CD4-positive, alpha-beta T cell treated with Interferon gamma for 1 hour (primary cell): ENCODE measurements around the gene WBP1L.
"Not testable (repeated sequence)": the region's sequence is repeated elsewhere in the genome, so short reads cannot be mapped to it uniquely, and the experiment has no call there.

Experiments used
- DNase-seq: peaks from one replicate; pipeline ENCODE4 v3.0.0-alpha.2; 2020

WBP1L gene

DNA sequence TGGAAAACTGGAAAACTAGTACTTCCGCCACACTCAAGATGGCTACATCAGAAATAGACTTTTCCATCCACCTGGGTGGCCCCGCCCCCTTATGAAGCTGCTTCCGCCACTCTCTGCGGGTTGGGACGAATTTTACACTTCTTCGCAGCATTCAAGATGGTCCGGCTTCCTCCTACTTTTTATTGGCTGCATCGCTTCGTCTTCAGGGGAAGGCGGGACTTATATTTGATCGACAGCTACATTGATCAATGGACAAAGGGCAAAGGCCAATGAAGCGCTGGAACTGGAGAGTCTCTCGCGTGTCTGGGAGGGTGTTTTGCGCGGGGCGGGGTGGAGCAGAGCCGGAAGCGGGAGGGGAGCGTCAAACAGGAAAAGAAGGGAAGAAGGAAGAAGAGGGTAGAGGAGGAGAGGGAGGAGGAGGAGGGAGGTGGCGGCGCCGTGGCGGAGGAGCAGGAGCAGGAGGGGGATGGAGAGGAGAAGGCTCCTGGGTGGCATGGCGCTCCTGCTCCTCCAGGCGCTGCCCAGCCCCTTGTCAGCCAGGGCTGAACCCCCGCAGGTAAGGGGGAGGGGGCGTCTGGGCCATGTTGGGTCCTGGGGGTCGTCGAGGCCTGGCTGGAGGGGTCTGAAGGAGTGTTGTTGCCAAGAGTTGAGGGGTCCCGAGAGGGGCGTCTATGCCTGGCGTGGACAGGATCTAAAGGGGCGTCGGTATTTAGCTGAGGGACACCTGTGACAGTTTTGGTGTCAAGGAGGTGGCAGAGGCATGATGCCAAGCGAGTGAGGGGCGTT is at the start of gene WBP1L:
Gene WBP1L (plus strand): TSS at position 361 of the 786 bp plus-strand sequence. CDS start 106 bp downstream, at position 467.
- peak; percentile 96 for DNase-seq

- not testable (repeated sequence) for DNase-seq
These were observed 48.3 kb upstream of the WBP1L start for GRCh38 chr10:102695401-102695800.

GRCh38 chr10:102696736-102697135 is 47.0 kb upstream of the WBP1L start:
- DNase-seq = no peak

DNA sequence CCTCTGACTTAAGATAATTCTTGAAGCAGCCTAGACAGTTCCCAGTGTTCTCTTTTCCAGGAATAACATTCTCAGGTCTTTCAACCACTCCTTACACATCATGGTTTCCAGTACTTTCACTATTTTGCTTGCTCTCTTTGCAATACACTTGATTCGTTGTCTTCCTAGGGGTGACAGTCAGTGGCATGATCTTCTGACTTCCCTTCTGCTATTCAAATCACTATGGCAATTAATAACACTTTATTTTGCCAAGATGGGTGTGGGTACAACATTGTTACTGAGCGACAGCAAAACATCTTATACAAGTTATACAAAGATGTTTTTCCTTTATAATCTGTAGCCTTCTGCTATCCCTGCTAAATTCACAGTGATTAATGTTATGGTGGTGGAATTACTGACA is 44.9 kb upstream of the WBP1L start:
- DNase-seq = no peak

DNA sequence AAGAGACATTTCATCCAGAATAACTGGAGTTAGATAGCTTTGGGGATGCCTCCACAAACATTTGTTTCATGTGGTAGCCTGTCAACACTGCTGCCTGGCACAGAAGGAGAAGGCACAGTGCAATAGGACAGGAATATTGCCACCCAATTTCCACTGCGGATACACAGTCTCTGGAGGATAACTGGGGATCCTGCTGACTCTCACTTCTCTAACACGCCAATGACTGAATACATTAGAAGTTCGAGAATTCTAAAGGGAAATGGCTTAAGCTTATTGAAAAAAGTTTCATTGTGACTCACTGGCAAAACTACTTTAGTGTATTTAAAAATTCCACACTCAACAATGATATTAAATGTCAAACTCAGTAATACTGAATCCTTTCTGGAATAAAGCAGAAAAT is 42.5 kb upstream of the WBP1L start:
- no peak for DNase-seq

- no peak for DNase-seq
These were observed 42.0 kb upstream of the WBP1L start for GRCh38 chr10:102701796-102702195.

DNA sequence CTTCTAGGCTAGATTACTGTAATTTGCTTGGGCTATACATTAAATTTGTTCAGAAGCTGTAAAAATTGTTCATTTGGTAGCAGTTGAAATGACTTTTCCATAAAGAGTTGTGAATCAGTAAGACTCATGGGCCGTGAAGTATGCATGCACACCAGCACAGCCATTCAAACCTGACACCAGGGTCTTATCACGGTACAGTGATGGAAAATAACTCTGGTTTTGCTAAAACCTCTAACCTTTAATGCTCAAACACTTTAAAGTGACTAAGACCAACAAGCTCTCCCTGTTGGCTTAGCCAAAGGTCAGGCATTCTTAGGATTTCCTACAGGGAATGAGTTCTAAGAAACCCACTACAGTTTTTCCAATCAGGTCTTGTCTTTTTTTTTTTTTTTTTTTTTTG is 41.0 kb upstream of the WBP1L start:
- DNase-seq = no peak

GRCh38 chr10:102704915-102705314 is 38.8 kb upstream of the WBP1L start:
- no peak for DNase-seq

DNA sequence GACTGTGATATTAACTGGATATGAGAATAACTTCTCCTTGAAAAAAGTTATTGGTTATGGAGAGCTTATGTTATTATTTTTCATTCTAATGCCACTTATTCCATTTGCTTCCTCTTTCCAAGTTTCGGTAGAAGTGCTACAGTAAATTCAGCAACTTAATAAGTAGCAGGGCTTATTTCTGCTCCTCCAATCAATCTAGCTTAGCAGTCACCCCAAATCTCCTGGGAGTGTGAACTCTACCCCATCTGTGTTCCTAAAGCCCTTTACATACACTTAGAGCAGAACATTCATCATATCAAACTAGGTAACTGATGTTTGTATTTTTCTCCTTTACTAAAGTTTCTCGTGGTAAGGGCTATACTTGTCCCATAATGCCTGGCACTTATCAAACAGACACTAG is 38.2 kb upstream of the WBP1L start:
- DNase-seq = no peak

- no peak for DNase-seq
These were observed 33.1 kb upstream of the WBP1L start for GRCh38 chr10:102710609-102711008.

- DNase-seq = no peak
These were observed 31.7 kb upstream of the WBP1L start for GRCh38 chr10:102712089-102712488.

DNA sequence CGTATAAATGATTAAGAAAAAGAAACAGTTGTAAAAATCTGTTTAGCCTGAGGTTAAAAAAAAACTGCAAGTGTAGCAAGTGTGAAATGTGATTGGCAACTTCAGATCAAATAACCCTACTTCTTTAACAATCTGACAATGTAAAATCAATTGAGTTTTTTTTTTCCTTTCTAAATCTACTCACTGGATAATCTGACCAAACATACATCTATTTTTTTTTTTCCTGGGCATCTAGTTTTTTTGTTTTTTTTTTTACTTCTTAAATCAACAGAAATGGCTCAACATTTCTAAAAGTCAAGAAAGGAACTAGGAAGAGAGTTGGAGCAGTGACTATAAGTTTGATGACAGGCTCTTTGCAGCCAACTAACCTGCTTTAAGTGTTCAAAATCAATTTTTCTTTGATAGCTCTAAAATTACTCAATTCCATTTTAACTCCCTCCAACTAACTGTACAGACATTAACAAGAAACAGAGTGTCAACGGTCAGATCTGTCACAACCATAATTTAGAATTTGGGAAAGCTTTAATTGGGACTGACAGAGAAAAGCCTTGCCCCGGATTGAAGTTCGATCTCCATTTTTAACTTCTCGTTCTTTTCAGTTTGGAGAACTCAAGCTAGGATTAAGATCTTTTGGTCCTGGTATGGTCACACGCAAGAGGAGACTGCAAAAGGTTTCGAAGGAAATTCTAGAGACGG is 30.8 kb upstream of the WBP1L start:
- DNase-seq = no peak

- DNase-seq = peak; percentile 72
These were observed 30.3 kb upstream of the WBP1L start for GRCh38 chr10:102713539-102713813.

DNA sequence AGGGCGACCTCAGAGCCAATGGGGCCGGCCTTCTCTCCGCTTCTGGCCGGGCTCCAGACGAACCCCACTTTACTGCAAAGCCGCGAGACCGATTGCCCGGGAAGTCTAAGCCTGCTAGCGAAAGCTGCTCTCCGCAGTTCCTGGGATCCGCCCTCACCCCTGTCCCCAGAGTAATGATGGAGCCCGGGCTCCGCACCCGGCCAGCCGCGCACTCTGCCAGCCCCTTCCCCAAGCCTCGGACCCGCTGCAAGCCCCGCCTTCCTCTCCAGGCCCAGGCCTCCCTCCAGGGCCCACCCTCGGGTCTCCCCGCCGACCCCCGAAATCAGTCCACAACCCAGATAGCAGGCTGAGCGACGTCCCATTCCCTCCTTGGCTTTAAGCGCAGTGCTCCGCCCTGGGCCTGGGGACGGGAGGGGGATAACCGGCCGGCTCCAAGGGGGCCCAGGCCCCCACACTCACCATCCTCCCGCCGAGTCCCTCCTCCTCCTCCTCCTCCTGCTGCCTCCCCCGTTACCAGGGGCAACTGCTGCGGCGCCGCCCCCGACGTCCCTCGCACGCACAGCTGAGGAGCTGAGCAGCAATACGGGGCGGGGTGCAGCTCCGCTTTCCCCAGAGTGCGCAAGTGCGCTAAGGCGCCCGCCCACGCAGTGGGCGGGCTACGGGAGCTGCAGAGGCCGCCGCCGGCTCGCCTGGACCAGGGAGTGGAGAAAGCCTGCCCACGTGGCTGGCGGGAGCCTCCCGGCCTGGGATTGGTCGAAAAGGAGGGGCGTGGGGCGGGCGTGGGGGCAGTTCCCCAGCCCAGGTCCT is 29.7 kb upstream of the WBP1L start, which contains the start of gene ARL3:
Gene ARL3 (minus strand): TSS at position 584 of the 807 bp plus-strand sequence. CDS start 122 bp downstream, at position 462.
- peak; percentile 96 for DNase-seq

- DNase-seq = peak; percentile 30
These were observed 28.9 kb upstream of the WBP1L start, which contains the start of gene SFXN2 for GRCh38 chr10:102714621-102715455. TSS of gene SFXN2 (plus strand) at chr10:102714636. CDS start at chr10:102726637, 12,001 bp downstream.

DNA sequence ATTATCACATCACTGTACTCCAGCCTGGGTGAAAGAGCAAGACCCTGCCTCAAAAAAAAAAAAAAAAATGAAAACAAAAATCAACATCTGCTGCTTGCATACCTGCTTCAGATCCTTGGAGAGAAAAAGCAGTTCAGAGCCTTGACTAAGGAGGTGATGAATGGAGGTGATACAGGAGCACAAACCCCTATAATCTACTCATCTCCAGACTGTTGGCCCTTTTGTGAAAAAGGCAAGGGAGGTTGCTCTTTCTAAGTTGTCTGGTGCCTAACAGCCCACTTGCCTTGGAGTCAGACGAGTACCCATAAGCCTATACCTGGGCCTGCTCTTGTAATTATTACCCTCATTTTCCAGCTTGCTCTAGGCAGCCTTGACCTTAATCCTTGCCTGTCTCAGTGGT is 27.9 kb upstream of the WBP1L start:
- no peak for DNase-seq

DNA sequence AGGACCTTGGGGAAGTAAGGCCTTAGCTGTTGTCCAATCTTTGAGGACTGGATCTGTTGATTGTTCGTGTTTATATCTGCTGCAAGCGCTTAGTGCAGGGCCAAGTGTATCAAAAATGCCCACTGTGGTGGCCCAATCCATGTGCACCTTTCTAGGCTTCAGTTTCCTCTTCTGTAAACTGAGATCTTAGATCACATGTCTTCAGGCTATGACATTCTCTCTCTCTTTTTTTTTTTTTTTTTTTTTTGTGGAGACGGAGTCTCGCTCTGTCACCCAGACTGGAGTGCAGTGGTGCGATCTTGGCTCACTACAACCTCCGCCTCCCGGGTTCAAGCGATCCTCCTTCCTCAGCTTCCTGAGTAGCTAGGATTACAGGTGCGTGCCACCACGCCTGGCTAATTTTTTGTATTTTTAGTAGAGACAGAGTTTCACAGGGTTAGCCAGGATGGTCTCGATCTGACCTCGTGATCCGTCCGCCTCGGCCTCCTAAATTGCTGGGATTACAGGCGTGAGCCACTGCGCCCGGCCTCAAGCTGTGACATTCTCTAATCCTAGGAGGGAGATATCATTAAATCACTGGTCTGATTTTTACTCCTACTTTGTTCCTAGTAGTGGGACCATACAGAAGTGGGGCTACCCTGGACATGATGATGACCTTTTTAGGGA is 26.7 kb upstream of the WBP1L start:
- DNase-seq = not testable (repeated sequence)

DNA sequence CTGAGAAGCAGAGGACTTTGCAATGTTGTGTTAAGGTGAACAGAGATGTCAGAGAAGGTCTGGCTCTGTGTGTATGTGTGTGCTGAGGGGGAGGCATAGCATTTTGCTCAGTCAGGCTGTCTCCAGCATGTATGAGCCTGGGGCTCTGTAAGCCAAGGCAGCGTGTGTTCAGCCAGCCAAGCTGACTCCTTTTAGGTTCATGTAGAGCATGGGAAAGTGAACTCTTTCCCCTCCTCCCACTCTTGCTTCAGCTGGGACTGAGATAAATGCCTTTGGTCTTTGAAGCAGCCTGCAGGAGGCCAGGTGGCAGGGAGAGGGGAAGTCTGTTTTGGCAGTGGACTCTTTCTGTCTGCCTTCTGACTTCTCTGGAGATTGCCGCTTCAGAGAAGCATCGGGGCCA is 25.5 kb upstream of the WBP1L start:
- DNase-seq = no peak

DNA sequence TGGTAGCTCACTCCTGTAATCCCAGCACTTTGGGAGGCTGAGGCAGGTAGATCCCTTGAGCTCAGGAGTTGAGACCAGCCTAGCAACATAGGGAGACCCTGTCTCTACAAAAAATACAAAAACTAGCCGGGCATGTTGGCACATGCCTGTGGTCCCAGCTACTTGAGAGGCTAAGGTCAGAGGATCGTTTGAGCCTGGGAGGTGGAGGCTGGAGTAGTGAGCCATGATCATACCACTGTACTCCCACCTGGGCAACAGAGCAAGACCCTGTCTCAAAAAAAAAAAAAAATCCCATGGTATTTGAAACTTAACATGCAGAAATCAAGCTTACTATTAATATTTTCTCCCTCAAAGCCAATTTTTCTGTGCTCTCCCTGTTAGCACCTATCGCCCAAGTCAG is 23.4 kb upstream of the WBP1L start:
- no peak for DNase-seq

DNA sequence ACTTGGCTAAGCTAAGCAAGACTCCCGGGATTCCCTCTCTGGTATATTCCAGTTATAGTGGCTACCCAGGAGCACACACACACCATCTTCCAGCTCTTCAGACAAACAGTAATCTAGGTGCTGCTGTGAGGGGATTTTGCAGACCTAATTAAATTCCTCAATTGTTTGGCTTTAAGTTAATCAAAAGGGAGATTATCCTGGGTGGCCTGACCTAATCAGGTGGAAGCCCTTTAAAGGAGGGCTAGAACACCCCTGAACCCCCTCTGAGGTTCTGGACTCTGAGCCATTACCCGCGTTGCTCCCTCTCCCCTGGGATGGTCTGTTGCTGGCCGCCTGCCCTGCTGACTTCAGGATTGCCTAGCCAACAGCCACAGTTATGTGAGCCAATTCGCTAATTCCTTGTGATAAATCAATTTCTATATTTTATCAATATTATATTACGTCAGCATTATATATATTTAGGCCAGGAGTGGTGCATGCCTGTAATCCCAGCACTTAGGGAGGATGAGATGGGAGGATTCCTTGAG is 22.9 kb upstream of the WBP1L start:
- no peak for DNase-seq

- DNase-seq = no peak
These were observed 21.8 kb upstream of the WBP1L start for GRCh38 chr10:102721954-102722353.

DNA sequence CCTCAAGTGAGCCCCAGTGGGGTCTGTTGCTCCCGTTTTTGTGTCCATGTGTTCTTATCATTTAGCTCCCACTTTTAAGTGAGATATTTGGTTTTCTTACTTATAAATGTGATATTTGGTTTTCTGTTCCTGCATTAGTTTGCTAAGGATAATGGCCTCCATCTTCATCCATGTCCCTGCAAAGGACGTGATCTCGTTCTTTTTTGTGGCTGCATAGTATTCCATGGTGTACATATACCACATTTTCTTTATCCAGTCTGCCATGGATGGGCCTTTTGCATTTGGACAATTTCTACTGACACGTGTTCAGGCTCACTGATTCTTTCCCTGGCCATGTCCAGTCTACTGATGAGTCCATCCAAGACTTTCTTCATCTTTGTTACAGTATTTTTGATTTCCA is 19.8 kb upstream of the WBP1L start:
- DNase-seq = no peak
